A549 treated with AZD9567 at 1 μM for 4 hours (cell line): ENCODE measurements around the gene PCDHGB1. TPM values are rescaled to one million over a fixed set of nuclear protein-coding genes. Genes with fewer than 3 reads are reported as not detected.

Source experiments
- total RNA-seq: library from RNA; stranded (reverse); fragments of 200-300 nt; extraction: Qiagen RNA extraction; gene quantifications from 5 replicates; pipeline ENCODE4 v1.2.3, GENCODE V29; 2022; ENCODE audit not compliant: insufficient read depth

The PCDHGB1 gene
- total RNA-seq, 1 experiment from 2014 or later, result 1.6 TPM

DNA sequence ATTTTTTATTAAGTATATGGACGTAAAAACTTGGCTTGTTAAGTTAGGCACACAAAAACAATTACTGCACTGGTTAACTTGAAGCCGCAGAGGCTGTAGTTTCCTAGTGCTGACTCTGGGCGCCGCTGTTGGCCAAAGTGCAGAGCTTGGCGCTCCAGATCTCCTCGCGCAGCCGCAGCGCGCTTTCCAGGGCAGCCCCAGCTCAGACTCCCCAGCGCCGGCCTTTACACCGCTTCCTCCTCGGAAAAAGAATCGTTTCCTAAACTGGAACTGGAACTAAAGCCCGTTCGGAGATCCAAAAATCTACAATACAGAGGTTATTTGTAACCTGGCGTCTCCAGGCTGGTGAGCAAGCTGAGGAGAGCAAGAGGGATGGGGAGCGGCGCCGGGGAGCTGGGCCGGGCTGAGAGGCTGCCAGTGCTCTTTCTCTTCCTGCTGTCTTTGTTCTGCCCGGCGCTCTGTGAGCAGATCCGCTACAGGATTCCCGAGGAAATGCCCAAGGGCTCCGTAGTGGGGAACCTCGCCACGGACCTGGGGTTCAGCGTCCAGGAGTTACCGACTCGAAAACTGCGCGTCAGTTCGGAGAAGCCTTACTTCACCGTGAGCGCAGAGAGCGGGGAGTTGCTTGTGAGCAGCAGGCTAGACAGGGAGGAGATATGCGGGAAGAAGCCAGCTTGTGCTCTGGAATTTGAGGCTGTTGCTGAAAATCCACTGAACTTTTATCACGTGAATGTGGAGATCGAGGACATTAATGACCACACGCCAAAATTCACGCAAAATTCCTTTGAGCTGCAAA lies 48.1 kb downstream of the PCDHGB1 start, which contains the start of gene PCDHGB5:
Gene PCDHGB5, plus strand, starts transcription at position 192 of the 796 bp plus-strand sequence. Its CDS starts 181 bp downstream, at position 373.

Other genes starting within 250 kb of the PCDHGB1 start
- gene PCDHB3, start 249.6 kb upstream of the PCDHGB1 start, total RNA-seq, result 0.02 to 0.05 TPM (median 0.03 TPM) in 3 of 5 replicates, not detected in the others
- gene PCDHB4, start 228.3 kb upstream of the PCDHGB1 start, total RNA-seq, result 0.03 to 0.06 TPM (median 0.05 TPM) in 3 of 5 replicates, not detected in the others
- gene PCDHB5, start 214.9 kb upstream of the PCDHGB1 start, total RNA-seq, result 1.2 to 2.1 TPM (median 1.3 TPM) in 5 replicates
- 0.71 to 1.3 TPM (median 0.88 TPM) in 5 replicates for gene PCDHB6, start 200.0 kb upstream of the PCDHGB1 start, total RNA-seq
- gene PCDHB7, start 177.5 kb upstream of the PCDHGB1 start, total RNA-seq, result 0.02 TPM in 1 of 5 replicates, not detected in the others
- gene PCDHB8, start 172.3 kb upstream of the PCDHGB1 start, total RNA-seq, result 0.21 to 0.30 TPM (median 0.25 TPM) in 4 of 5 replicates, not detected in the other
- 0.02 to 0.09 TPM (median 0.06 TPM) in 4 of 5 replicates, not detected in the other for gene PCDHB16, start 167.7 kb upstream of the PCDHGB1 start, total RNA-seq
- gene PCDHB9, start 162.9 kb upstream of the PCDHGB1 start, total RNA-seq, result 0.02 to 0.20 TPM (median 0.05 TPM) in 3 of 5 replicates, not detected in the others
- gene PCDHB10, start 157.7 kb upstream of the PCDHGB1 start, total RNA-seq, result 0.04 to 0.05 TPM in 2 of 5 replicates, not detected in the others
- 0.02 to 0.06 TPM (median 0.05 TPM) in 4 of 5 replicates, not detected in the other for gene PCDHB11, start 150.5 kb upstream of the PCDHGB1 start, total RNA-seq
- 0.06 TPM in 1 of 5 replicates, not detected in the others for gene PCDHB12, start 141.4 kb upstream of the PCDHGB1 start, total RNA-seq
- gene PCDHB13, start 136.2 kb upstream of the PCDHGB1 start, total RNA-seq, result 0.05 to 0.06 TPM (median 0.06 TPM) in 4 of 5 replicates, not detected in the other
- gene PCDHB14, start 126.8 kb upstream of the PCDHGB1 start, total RNA-seq, result 0.06 to 0.11 TPM (median 0.06 TPM) in 4 of 5 replicates, not detected in the other
- gene PCDHB15, start 104.7 kb upstream of the PCDHGB1 start, total RNA-seq, result 0.02 to 0.09 TPM (median 0.07 TPM) in 4 of 5 replicates, not detected in the other
- gene SLC25A2, start 46.0 kb upstream of the PCDHGB1 start, total RNA-seq, result not detected in 5 replicates
- gene TAF7, start 29.3 kb upstream of the PCDHGB1 start, total RNA-seq, result 60.6 to 75.9 TPM (median 73.6 TPM) in 5 replicates
- 0.22 to 0.39 TPM (median 0.28 TPM) in 4 of 5 replicates, not detected in the other for gene PCDHGA1, start 19.6 kb upstream of the PCDHGB1 start, total RNA-seq
- 0.42 to 1.1 TPM (median 0.53 TPM) in 5 replicates for gene PCDHGA2, start 11.3 kb upstream of the PCDHGB1 start, total RNA-seq
- 0.02 TPM in 2 of 5 replicates, not detected in the others for gene PCDHGA3, start 6.3 kb upstream of the PCDHGB1 start, total RNA-seq
- gene PCDHGA4, start 4.9 kb downstream of the PCDHGB1 start, total RNA-seq, result 0.08 to 0.17 TPM (median 0.13 TPM) in 4 of 5 replicates, not detected in the other
- gene PCDHGB2, start 9.9 kb downstream of the PCDHGB1 start, total RNA-seq, result 0.07 to 0.13 TPM (median 0.08 TPM) in 4 of 5 replicates, not detected in the other
- 0.09 to 0.87 TPM (median 0.14 TPM) in 5 replicates for gene PCDHGA5, start 14.1 kb downstream of the PCDHGB1 start, total RNA-seq
- 0.14 to 0.80 TPM (median 0.26 TPM) in 5 replicates for gene PCDHGB3, start 20.1 kb downstream of the PCDHGB1 start, total RNA-seq
- 0.14 to 0.20 TPM (median 0.18 TPM) in 4 of 5 replicates, not detected in the other for gene PCDHGA6, start 23.8 kb downstream of the PCDHGB1 start, total RNA-seq
- 0.44 to 0.91 TPM (median 0.79 TPM) in 5 replicates for gene PCDHGA7, start 32.6 kb downstream of the PCDHGB1 start, total RNA-seq
- gene PCDHGB4, start 37.6 kb downstream of the PCDHGB1 start, total RNA-seq, result 0.66 to 0.88 TPM (median 0.85 TPM) in 5 replicates
- 0.02 to 0.05 TPM (median 0.04 TPM) in 4 of 5 replicates, not detected in the other for gene PCDHGA8, start 42.5 kb downstream of the PCDHGB1 start, total RNA-seq
- gene PCDHGB5, start 47.8 kb downstream of the PCDHGB1 start, total RNA-seq, result 1.9 to 2.9 TPM (median 2.4 TPM) in 5 replicates
- gene PCDHGA9, start 52.7 kb downstream of the PCDHGB1 start, total RNA-seq, result 0.02 to 0.07 TPM (median 0.04 TPM) in 4 of 5 replicates, not detected in the other
- gene PCDHGB6, start 57.9 kb downstream of the PCDHGB1 start, total RNA-seq, result 0.05 to 0.11 TPM (median 0.09 TPM) in 4 of 5 replicates, not detected in the other
- 0.05 TPM in 1 of 5 replicates, not detected in the others for gene PCDHGA10, start 62.9 kb downstream of the PCDHGB1 start, total RNA-seq
- gene PCDHGB7, start 67.6 kb downstream of the PCDHGB1 start, total RNA-seq, result 0.05 to 0.70 TPM (median 0.06 TPM) in 5 replicates
- 0.01 to 0.03 TPM (median 0.02 TPM) in 3 of 5 replicates, not detected in the others for gene PCDHGA11, start 71.0 kb downstream of the PCDHGB1 start, total RNA-seq
- 0.01 to 0.02 TPM (median 0.02 TPM) in 3 of 5 replicates, not detected in the others for gene PCDHGA12, start 80.4 kb downstream of the PCDHGB1 start, total RNA-seq
- gene PCDHGC3, start 125.9 kb downstream of the PCDHGB1 start, total RNA-seq, result 4.8 to 6.7 TPM (median 5.3 TPM) in 5 replicates
- gene PCDHGC4, start 134.9 kb downstream of the PCDHGB1 start, total RNA-seq, result 0.03 to 0.06 TPM in 2 of 5 replicates, not detected in the others
- gene PCDHGC5, start 139.0 kb downstream of the PCDHGB1 start, total RNA-seq, result 0.01 TPM in 2 of 5 replicates, not detected in the others